ENCODE data around the gene TIMM50. TPM values are rescaled to one million over a fixed set of nuclear protein-coding genes. Genes with fewer than 3 reads are reported as not detected.
"Not testable (repeated sequence)": the region's sequence is repeated elsewhere in the genome, so short reads cannot be mapped to it uniquely, and the experiment has no call there.

Gene TIMM50
- total and polyA plus RNA-seq, 2 of the 8 experiments (the other 6 are each of a cell fraction or from before 2014, with no cell fraction given): 155 to 187 TPM

DNA sequence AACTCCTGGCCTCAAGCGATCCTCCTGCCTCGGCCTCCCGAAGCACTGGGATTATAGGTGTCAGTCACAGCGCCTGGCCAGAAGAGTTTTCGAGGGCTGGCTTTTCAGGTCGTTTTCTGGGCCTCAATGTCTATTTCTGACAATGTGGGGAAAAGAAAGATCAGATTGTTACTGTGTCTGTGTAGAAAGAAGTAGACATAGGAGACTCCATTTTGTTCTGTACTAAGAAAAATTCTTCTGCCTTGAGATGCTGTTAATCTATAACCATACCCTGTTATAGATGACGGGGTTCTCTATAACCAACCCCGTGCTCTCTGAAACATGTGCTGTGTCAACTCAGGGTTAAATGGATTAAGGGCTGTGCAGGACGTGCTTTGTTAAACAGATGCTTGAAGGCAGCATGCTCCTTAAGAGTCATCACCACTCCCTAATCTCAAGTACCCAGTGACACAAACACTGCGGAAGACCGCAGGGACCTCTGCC lies 1.3 kb upstream of the TIMM50 start:
- H2AFZ ChIP-seq (ENCODE audit: low read length); H3K14ac ChIP-seq (ENCODE audit: insufficient read length); H4K8ac ChIP-seq (ENCODE audit: extremely low read depth, insufficient read depth, low read length); H2BK5ac ChIP-seq (ENCODE audit: low read depth, low read length); H2BK120ac ChIP-seq (replicated peaks; ENCODE audit: low read depth, low read length); H2BK15ac ChIP-seq (ENCODE audit: low read length); H3K27ac ChIP-seq (ENCODE audit: low read depth, low read length); H3K56ac ChIP-seq (replicated peaks; ENCODE audit: insufficient read length, low read depth, low read length); H3K79me1 ChIP-seq (ENCODE audit: low read depth, low read length); H2BK20ac ChIP-seq (ENCODE audit: low read length); H2AK5ac ChIP-seq (ENCODE audit: low read depth, low read length); H3K27me3 ChIP-seq (replicated peaks in 1 of 4; ENCODE audit: control insufficient read depth in 3 of 4, extremely low read depth in 1 of 4, insufficient read depth in 3 of 4, low read length in 3 of 4); H3K18ac ChIP-seq (ENCODE audit: extremely low read depth, low read length); H3K4me3 ChIP-seq (ENCODE audit: extremely low read depth in 1 of 4, insufficient read depth in 2 of 4, low read depth in 3 of 4, low read length in 4 of 4); H3K4me1 ChIP-seq (replicated peaks in 1 of 4; ENCODE audit: control insufficient read depth in 3 of 4, insufficient read depth in 4 of 4, low read length in 3 of 4); H3K9ac ChIP-seq (replicated peaks in 1 of 4; ENCODE audit: extremely low read depth in 1 of 4, low read depth in 3 of 4, low read length in 3 of 4); CTCF ChIA-PET (ENCODE audit: partially characterized antibody); H3K4me2 ChIP-seq (ENCODE audit: insufficient read depth in 1 of 2, low read depth in 2 of 2, low read length in 2 of 2); H3K4ac ChIP-seq (replicated peaks; ENCODE audit: insufficient read length, low read depth, low read length); H4K5ac ChIP-seq (ENCODE audit: insufficient read length, low read depth, low read length); FAIRE-seq; H3K9me3 ChIP-seq (ENCODE audit: insufficient read depth in 2 of 2, low read depth in 1 of 2, low read length in 1 of 2); H4K20me1 ChIP-seq (replicated peaks in 1 of 2; ENCODE audit: control insufficient read depth in 1 of 2, insufficient read depth in 2 of 2, low read length in 2 of 2); DNase-seq (ENCODE audit: low read depth in 1 of 2, low spot score in 2 of 2); H4K91ac ChIP-seq (replicated peaks; ENCODE audit: insufficient read length, low read length); H2BK12ac ChIP-seq (ENCODE audit: low read depth, low read length); H3K23me2 ChIP-seq (ENCODE audit: low read depth, low read length); H3K23ac ChIP-seq (ENCODE audit: insufficient read length): not testable (repeated sequence)
- POLR2A ChIA-PET (ENCODE audit: partially characterized antibody): interaction anchor here (1.2 to 1.3 kb wide), 2 partner anchors 36 to 54 kb away, joined by 3 to 4 read pairs; no protein-coding TSS in a partner anchor
- Histone ChIP-seq H3K36me3 (ENCODE audit: control insufficient read depth in 2 of 4, insufficient read depth in 4 of 4, low read length in 3 of 4) (peaks cover 13 to 32% (median 16%) of the 10 kb centered on the region in 4 experiments), H3K79me2 (ENCODE audit: control insufficient read depth in 1 of 2, insufficient read depth in 2 of 2, low read length in 2 of 2) (peaks cover 6 to 24% of the 10 kb centered on the region in 2 experiments; a peak in 3 of 4 replicates)
- WGBS, 2 experiments (ENCODE audit: extremely low coverage in 1 of 2, insufficient coverage in 1 of 2, insufficient read length in 1 of 2, insufficient replicate concordance in 2 of 2, low coverage in 1 of 2, low lambda C conversion rate in 2 of 2, missing lambda C conversion rate in 1 of 2): 89% methylated on average over 11 of the region's 11 CpGs; no CpG with 5 or more reads in 1 of the 2 experiments

Measured in H1 (cell line).